ENCODE measurements around the gene CNR2. TPM values are rescaled to one million over a fixed set of nuclear protein-coding genes. Genes with fewer than 3 reads are reported as not detected.
"Not testable (repeated sequence)": the region's sequence is repeated elsewhere in the genome, so short reads cannot be mapped to it uniquely, and the experiment has no call there.

CNR2 gene
- total RNA-seq, 2 donors from 2014 or later, result not detected

DNA sequence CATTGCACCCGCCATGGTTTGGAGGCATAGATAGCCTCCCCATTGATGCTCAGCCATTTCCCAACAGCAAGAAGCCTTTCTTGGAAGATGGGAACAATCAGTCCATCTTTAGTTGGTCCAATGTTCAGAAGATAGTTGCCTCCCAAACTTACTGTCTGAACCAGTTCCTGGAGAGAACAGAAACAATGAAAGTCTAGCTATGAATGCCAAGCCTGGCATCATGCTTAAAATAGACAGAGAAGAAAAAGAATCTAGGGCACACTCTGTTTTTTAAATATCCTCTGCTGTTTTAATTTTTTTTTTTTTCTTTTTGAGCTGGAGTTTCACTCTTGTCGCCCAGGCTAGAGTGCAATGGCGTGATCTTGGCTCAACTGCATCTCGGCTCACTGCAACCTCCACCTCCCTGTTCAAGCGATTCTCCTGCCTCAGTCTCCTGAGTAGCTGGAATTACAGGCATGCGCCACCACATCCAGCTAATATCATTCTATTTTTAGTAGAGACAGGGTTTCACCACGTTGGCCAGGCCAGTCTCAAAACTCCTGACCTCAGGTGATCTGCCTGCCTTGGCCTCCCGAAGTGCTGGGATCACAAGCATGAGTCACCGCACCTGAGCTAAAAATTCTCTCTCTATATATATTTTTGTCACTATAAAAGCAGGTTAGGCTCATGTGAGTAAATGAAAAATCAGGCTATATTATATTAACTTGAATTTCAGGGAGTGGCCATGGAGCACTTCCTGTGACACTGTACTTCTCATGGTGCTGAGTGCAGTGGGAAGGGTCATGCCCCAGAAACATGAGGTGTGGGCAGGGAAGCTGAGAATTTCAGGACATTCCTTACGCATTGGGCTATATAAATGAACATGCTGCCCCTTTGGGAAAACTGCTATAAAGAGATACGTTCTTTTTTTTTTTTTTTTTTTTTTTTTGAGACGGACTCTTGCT, 64.2 kb downstream of the CNR2 start:
- intact Hi-C loops (cut with DNase I), result no loop called here

DNA sequence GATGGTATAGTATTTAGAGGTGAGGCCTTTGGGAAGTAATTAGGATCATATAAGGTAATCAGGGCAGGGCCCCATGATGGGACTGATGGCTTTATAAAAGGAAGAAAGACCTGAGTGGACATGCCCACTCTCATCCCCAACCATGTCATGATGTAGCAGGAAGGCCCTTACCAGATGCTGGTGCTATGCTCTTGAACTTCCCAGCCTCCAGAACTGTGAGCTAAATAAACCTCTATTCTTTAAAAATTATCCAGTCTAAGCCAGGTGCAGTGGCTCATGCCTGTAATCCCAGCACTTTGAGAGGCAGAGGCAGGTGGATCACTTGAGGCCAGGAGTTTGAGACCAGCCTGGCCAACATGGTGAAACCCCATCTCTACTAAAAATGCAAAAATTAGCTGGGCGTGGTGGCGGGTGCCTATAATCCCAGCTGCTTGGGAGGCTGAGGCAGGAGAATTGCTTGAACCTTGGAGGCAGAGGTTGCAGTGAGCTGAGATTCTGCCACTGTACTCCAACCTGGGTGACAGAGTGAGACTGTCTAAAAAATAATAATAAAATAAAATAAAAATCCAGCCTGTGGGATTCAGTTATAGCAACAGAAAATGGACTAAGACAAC, 65.6 kb downstream of the CNR2 start:
- H3K36me3 ChIP-seq (replicated peaks in 1 of 2; ENCODE audit: insufficient read depth in 1 of 2, low read depth in 2 of 2); intact Hi-C loops (cut with DNase I); H3K27ac ChIP-seq; DNase-seq; H3K9me3 ChIP-seq; ATAC-seq; H3K27me3 ChIP-seq; H3K4me1 ChIP-seq; H3K4me3 ChIP-seq: not testable (repeated sequence)
- WGBS, 2 donors, result 100% methylated on average over 2 of the region's 2 CpGs

More for the DNA sequence above, 64.2 kb downstream of the CNR2 start:
- Histone ChIP-seq H3K9me3 (no peaks in the 10 kb centered on the region), H3K36me3 (replicated peaks in 1 of 2; ENCODE audit: insufficient read depth in 1 of 2, low read depth in 2 of 2) (peaks cover 0 to 2% of the 10 kb centered on the region in 2 donors), H3K4me3 (no peak overlapping the region), H3K27me3 (no peaks in the 10 kb centered on the region), H3K27ac (no peak overlapping the region), H3K4me1 (no peaks in the 10 kb centered on the region)
- ATAC-seq, result no peak
- DNase-seq, result no peak
- TF ChIP-seq, protein P1, sequence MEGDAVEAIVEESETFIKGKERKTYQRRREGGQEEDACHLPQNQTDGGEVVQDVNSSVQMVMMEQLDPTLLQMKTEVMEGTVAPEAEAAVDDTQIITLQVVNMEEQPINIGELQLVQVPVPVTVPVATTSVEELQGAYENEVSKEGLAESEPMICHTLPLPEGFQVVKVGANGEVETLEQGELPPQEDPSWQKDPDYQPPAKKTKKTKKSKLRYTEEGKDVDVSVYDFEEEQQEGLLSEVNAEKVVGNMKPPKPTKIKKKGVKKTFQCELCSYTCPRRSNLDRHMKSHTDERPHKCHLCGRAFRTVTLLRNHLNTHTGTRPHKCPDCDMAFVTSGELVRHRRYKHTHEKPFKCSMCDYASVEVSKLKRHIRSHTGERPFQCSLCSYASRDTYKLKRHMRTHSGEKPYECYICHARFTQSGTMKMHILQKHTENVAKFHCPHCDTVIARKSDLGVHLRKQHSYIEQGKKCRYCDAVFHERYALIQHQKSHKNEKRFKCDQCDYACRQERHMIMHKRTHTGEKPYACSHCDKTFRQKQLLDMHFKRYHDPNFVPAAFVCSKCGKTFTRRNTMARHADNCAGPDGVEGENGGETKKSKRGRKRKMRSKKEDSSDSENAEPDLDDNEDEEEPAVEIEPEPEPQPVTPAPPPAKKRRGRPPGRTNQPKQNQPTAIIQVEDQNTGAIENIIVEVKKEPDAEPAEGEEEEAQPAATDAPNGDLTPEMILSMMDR (IDR thresholded peaks at IDR 0.05), result no peak
- no peak for TF ChIP-seq POLR2A (IDR thresholded peaks at IDR 0.05)
- 91% methylated on average over 12 of the region's 12 CpGs for WGBS, 2 donors

DNA sequence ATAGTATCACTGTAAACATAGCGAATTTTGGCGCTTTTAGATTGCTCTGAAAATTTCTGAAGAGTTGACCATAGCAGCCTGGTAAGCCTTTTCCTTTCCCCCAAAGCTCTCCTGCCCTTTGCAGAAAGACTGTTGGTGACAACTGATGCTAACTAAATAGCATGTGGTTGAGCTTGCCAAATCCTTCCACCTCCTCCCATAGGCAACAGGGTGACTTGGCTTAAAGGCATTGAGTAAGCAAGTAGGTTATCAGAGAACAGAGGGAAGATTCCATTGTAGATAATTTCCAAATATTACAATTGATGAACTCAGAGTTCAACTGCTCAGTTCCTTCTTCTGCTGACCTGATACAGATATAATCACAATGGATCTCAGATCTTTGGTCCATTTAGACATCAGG, 68.0 kb downstream of the CNR2 start:
- no peak for ATAC-seq
- DNase-seq, result no peak
- Histone ChIP-seq H3K36me3 (replicated peaks in 1 of 2; ENCODE audit: insufficient read depth in 1 of 2, low read depth in 2 of 2) (peaks cover 0 to 2% of the 10 kb centered on the region in 2 donors), H3K9me3 (no peaks in the 10 kb centered on the region), H3K4me1 (no peaks in the 10 kb centered on the region), H3K4me3 (no peak overlapping the region), H3K27me3 (no peaks in the 10 kb centered on the region), H3K27ac (no peak overlapping the region)
- TF ChIP-seq, protein P1 (IDR thresholded peaks at IDR 0.05), result no peak
- no peak for TF ChIP-seq POLR2A (IDR thresholded peaks at IDR 0.05)
- WGBS, 2 donors, result 92 to 93% methylated on average over 2 of the region's 2 CpGs
- intact Hi-C loops (cut with DNase I), result no loop called here

DNA sequence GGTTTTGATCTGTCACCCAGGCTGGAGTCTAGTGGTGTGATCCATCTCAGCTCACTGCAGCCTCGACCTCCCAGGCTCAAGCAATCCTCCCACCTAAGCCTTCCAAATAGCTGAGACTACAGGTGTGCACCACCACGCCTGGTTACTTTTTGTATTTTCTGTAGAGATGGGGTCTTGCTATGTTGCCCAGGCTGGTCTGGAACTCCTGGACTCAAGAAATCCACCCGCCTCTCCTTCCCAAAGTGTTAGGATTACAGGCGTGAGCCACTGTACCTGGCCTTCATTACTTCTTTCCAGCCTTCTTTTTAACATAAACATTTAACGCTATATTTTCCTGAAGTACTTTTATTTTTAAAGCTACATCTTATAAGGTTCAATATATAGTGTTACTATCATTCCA, 69.5 kb downstream of the CNR2 start:
- H3K36me3 ChIP-seq (replicated peaks in 1 of 2; ENCODE audit: insufficient read depth in 1 of 2, low read depth in 2 of 2), result peaks cover 0 to 2% of the 10 kb centered on the region in 2 donors
- ATAC-seq (no peak), DNase-seq (no peak)
- H3K4me1 ChIP-seq, result peaks cover 4% of the 10 kb centered on the region
- no peak overlapping the region for H3K4me3 ChIP-seq
- no peaks in the 10 kb centered on the region for H3K27me3 ChIP-seq
- 89 to 95% methylated on average over 5 of the region's 5 CpGs for WGBS, 2 donors
- no peak overlapping the region for H3K27ac ChIP-seq
- no peaks in the 10 kb centered on the region for H3K9me3 ChIP-seq
- TF ChIP-seq POLR2A (IDR thresholded peaks at IDR 0.05), result no peak
- TF ChIP-seq, protein P1 (IDR thresholded peaks at IDR 0.05), result no peak
- intact Hi-C loops (cut with DNase I), result no loop called here

DNA sequence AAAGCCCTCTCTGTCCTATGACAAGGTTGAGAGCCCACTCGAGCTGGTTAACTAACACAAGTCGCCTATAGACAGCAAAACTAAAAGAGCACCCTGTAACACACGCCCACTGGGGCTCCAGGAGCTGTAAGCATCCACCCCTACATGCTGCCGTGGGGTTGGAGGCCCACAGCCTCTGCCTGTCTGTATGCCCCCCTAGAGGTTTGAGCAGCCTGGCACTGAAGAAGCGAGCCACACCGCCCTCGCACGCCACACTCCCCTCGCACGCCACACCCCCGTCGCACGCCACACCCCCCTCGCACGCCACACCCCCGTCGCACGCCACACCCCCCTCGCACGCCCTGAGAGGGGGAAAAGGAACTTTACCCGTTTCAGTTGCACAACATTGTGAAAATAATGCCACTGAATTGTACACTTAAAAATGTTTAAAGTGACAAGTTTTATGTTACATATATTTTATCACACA, 74.7 kb downstream of the CNR2 start:
- Histone ChIP-seq H3K27me3 (no peaks in the 10 kb centered on the region), H3K4me1 (peaks cover 13% of the 10 kb centered on the region), H3K4me3 (no peak overlapping the region), H3K27ac (no peak overlapping the region), H3K36me3 (replicated peaks in 1 of 2; ENCODE audit: insufficient read depth in 1 of 2, low read depth in 2 of 2) (no peaks in the 10 kb centered on the region), H3K9me3 (no peaks in the 10 kb centered on the region)
- peak; percentile 66 to 71 (median 68) for DNase-seq
- 0 to 1% methylated on average over 3 to 21 of the region's 21 CpGs for WGBS, 2 donors
- TF ChIP-seq, protein P1 (IDR thresholded peaks at IDR 0.05), result peak in 1 of 7 experiments; percentile 8
- TF ChIP-seq POLR2A (IDR thresholded peaks at IDR 0.05), result no peak
- intact Hi-C loops (cut with DNase I), result no loop called here
- peak; percentile 97 for ATAC-seq

Data from body of pancreas (tissue), 4 donors.